HG03439 (cell line): ENCODE results near the gene FFAR3.

Source experiments
- ATAC-seq: cut with Tn5 transposase; IDR thresholded peaks from one replicate; pipeline ENCODE4 v1.9.1; 2021; ENCODE audit warnings: mild to moderate bottlenecking, moderate library complexity; ENCODE audit not compliant: unreplicated experiment

Gene FFAR3

GRCh38 chr19:35357867-35358573 is at the start of gene FFAR3:
TSS of gene FFAR3 (plus strand) at chr19:35358460. CDS start at chr19:35358891, 431 bp downstream.
- ATAC-seq, result no peak

GRCh38 chr19:35308910-35309309 is 49.4 kb upstream of the FFAR3 start:
- ATAC-seq, result no peak

GRCh38 chr19:35309481-35310279 is 48.6 kb upstream of the FFAR3 start:
- ATAC-seq, result no peak

- ATAC-seq, result no peak
Observed at GRCh38 chr19:35310331-35310730, 47.9 kb upstream of the FFAR3 start.

- no peak for ATAC-seq
Observed at GRCh38 chr19:35310811-35311465, 47.3 kb upstream of the FFAR3 start.

GRCh38 chr19:35311901-35312665 is 46.2 kb upstream of the FFAR3 start:
- ATAC-seq, result no peak

GRCh38 chr19:35313587-35313986 is 44.7 kb upstream of the FFAR3 start:
- no peak for ATAC-seq

- ATAC-seq, result no peak
Observed at GRCh38 chr19:35314031-35314430, 44.2 kb upstream of the FFAR3 start.

- ATAC-seq, result no peak
Observed at GRCh38 chr19:35314858-35315470, 43.3 kb upstream of the FFAR3 start.

GRCh38 chr19:35315883-35316282 is 42.4 kb upstream of the FFAR3 start:
- ATAC-seq, result no peak

GRCh38 chr19:35316560-35316959 is 41.7 kb upstream of the FFAR3 start:
- ATAC-seq, result no peak

- ATAC-seq, result no peak
Observed at GRCh38 chr19:35317464-35318043, 40.7 kb upstream of the FFAR3 start.

- ATAC-seq, result no peak
Observed at GRCh38 chr19:35318679-35319448, 39.4 kb upstream of the FFAR3 start.

- no peak for ATAC-seq
Observed at GRCh38 chr19:35320065-35320713, 38.1 kb upstream of the FFAR3 start.

- no peak for ATAC-seq
Observed at GRCh38 chr19:35321291-35321690, 37.0 kb upstream of the FFAR3 start.

- ATAC-seq, result no peak
Observed at GRCh38 chr19:35322014-35322413, 36.2 kb upstream of the FFAR3 start.

- no peak for ATAC-seq
Observed at GRCh38 chr19:35327642-35328041, 30.6 kb upstream of the FFAR3 start.

- no peak for ATAC-seq
Observed at GRCh38 chr19:35328851-35329285, 29.4 kb upstream of the FFAR3 start, which contains the start of gene CD22. TSS of gene CD22 (plus strand) at chr19:35329187. CDS start at chr19:35332041, 2,854 bp downstream.

- ATAC-seq, result no peak
Observed at GRCh38 chr19:35329323-35329722, 28.9 kb upstream of the FFAR3 start.
